Measurements from ENCODE around the gene REEP2. TPM values are rescaled to one million over a fixed set of nuclear protein-coding genes. Genes with fewer than 3 reads are reported as not detected.

REEP2 gene
- total RNA-seq, 4 donors from 2014 or later = 0.95 to 7.6 (median 1.8) TPM

GRCh38 chr5:138448070-138448469, 9.2 kb downstream of the REEP2 start:
- TF ChIP-seq CTCF (IDR thresholded peaks at IDR 0.05) = no peak
- no peak for TF ChIP-seq POLR2A (IDR thresholded peaks at IDR 0.05)
- intact Hi-C loops (cut with DNase I; ENCODE audit: low total_unique reads) = no loop called here

DNA sequence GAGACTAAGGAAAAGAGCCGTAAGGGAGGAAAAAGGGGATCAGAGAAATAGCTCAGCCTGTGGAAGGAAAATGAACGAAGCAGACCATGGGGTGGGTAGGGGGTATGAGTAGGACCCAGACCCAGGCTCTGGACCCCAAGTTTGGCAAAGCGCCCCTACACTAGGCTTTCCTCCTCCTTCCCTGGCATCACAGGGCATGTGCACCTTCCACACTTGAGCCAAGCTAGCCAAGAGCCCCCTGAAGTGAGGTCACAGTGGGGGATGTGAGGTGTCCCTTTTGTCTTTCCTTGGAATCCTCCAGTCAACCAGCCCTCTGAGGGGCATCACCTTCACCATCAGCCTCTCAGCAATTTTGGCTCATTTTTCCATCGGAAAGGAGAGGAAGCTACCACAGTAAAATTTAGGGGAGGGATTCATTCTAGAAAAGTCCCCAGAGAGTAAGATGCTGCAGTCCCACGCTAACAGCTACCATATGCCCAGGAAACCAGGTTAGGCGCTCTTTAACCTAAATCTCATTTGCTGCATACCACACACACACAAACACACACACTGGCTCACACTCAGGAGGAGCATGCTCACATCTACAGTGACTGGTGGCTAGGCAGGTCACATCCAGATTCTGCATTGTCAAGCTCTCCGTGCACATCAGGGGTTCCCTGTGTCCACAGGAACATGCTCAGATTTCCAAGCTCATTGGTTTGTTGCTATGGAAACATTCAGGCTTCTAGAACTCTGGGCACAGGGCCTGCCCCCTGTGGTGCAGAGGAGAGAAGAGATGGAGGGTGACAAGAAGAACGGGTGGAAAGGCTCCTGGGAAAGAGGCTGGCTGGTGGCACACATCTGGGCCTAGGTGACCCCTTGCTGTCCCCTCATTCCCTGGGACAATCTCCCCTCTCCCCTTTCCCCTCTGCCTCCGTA, 9.9 kb downstream of the REEP2 start:
- intact Hi-C loops (cut with DNase I; ENCODE audit: low total_unique reads) = no loop called here
- DNase-seq (ENCODE audit: low spot score in 2 of 2) = no peak
- no peak overlapping the region for H3K4me3 ChIP-seq (ENCODE audit: low read depth, poor library complexity, severe bottlenecking)
- 75 to 76% methylated on average over 9 of the region's 9 CpGs for WGBS, 2 donors
- TF ChIP-seq POLR2A (IDR thresholded peaks at IDR 0.05) (no peak), CTCF (IDR thresholded peaks at IDR 0.05) (no peak)

More at GRCh38 chr5:138448070-138448469, 9.2 kb downstream of the REEP2 start:
- H3K4me3 ChIP-seq (ENCODE audit: low read depth, poor library complexity, severe bottlenecking) = no peak overlapping the region
- DNase-seq (ENCODE audit: low spot score in 2 of 2) = peak in 1 of 2 donors; percentile 80
- 89 to 93% methylated on average over 6 of the region's 6 CpGs for WGBS, 2 donors

DNA sequence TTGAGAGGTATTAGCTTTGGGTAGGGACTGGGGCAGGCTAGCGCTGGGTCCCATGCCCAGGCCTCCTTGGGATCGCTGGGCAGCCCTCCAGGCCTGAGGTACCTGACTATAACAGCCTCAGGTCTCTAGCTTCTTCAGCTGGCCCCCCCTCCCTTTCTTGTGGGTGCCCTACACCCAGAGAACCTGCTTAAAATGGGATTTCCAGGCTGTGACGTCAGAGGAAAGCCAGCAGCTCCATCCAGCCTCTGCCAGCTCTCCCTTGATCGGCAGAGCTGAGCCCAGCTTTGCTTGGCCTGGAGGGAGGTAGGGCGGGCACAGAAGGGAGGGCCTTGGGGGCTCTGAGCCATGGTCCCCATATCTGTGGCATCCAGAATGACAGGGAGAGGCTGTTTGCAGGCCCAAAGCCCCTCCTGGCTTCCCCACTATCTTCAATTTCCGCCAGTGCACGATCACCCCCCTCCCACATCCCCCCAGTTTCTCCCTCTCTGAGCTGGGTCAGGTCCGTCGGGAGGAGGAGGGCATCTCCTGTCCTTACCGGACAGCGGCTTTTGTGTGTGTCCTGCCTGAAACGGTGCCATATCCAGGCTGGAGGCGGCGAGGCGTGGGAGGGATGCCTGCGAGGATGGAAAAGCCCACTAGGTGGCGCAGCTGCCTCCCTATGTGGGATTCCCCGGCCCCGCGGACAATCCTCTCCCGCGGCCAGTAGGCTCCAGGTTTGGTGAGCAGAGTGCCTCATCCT, 10.8 kb downstream of the REEP2 start:
- H3K4me3 ChIP-seq (ENCODE audit: low read depth, poor library complexity, severe bottlenecking) = no peak overlapping the region
- DNase-seq (ENCODE audit: low spot score in 2 of 2) = peak; percentile 83 to 97
- intact Hi-C loops (cut with DNase I; ENCODE audit: low total_unique reads) = no loop called here
- TF ChIP-seq POLR2A (IDR thresholded peaks at IDR 0.05) = no peak
- peak in 2 of 3 donors; percentile 4 to 95 for TF ChIP-seq CTCF (IDR thresholded peaks at IDR 0.05)
- 12 to 14% methylated on average over 22 of the region's 22 CpGs for WGBS, 2 donors

DNA sequence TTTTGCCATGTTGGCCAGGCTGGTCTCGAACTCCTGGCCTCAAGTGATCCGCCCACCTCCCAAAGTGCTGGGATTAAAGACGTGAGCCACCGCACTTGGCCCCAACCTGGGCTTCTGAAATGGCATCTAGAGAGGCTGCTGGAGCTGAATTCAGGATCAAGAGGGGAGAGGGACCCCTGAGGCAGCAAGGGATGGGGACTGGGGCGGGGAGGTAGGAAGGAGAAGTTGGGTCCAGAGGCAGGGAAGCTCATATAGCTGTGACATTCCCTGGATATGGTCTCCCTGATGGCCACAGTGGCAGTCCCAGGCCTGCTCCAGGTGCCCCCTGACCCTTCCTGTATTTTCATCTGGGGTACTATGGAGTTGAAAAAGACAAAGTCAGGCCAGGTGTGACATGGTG, 12.1 kb downstream of the REEP2 start:
- intact Hi-C loops (cut with DNase I; ENCODE audit: low total_unique reads) = no loop called here
- no peak for DNase-seq (ENCODE audit: low spot score in 2 of 2)
- H3K4me3 ChIP-seq (ENCODE audit: low read depth, poor library complexity, severe bottlenecking) = no peak overlapping the region
- 91 to 94% methylated on average over 5 of the region's 5 CpGs for WGBS, 2 donors
- TF ChIP-seq POLR2A (IDR thresholded peaks at IDR 0.05) (no peak), CTCF (IDR thresholded peaks at IDR 0.05) (no peak)

GRCh38 chr5:138452720-138453119, 13.9 kb downstream of the REEP2 start:
- intact Hi-C loops (cut with DNase I; ENCODE audit: low total_unique reads) = no loop called here
- no peak for TF ChIP-seq CTCF (IDR thresholded peaks at IDR 0.05)
- WGBS, 2 donors = 85 to 88% methylated on average over 6 of the region's 6 CpGs
- no peak for DNase-seq (ENCODE audit: low spot score in 2 of 2)
- no peak overlapping the region for H3K4me3 ChIP-seq (ENCODE audit: low read depth, poor library complexity, severe bottlenecking)

All from lower leg skin (tissue), 4 donors.